Esophagus muscularis mucosa (tissue), 4 donors: ENCODE measurements around the gene DMPK.

Experiments used
- CTCF ChIP-seq, 3 experiments: fragments of 200-600 bp in 2 of 3; fragments of 450-650 bp in 1 of 3; sonication (generic) in 2 of 3; IDR thresholded peaks; one replicate each; pipeline ENCODE4 v1.5.1; 2017 to 2019; ENCODE audit warnings: antibody characterized with exemption in 3 of 3, mild to moderate bottlenecking in 2 of 3, moderate library complexity in 1 of 3
- EP300 ChIP-seq: sonication (generic); formaldehyde crosslinking; IDR thresholded peaks from one replicate; pipeline ENCODE4 v1.6.1; 2017; ENCODE audit warnings: antibody characterized with exemption
- POLR2A ChIP-seq: fragments of 450-650 bp; IDR thresholded peaks from one replicate; pipeline ENCODE4 v1.6.1; 2017; ENCODE audit warnings: antibody characterized with exemption, moderate library complexity, mild to moderate bottlenecking, low read depth

DNA sequence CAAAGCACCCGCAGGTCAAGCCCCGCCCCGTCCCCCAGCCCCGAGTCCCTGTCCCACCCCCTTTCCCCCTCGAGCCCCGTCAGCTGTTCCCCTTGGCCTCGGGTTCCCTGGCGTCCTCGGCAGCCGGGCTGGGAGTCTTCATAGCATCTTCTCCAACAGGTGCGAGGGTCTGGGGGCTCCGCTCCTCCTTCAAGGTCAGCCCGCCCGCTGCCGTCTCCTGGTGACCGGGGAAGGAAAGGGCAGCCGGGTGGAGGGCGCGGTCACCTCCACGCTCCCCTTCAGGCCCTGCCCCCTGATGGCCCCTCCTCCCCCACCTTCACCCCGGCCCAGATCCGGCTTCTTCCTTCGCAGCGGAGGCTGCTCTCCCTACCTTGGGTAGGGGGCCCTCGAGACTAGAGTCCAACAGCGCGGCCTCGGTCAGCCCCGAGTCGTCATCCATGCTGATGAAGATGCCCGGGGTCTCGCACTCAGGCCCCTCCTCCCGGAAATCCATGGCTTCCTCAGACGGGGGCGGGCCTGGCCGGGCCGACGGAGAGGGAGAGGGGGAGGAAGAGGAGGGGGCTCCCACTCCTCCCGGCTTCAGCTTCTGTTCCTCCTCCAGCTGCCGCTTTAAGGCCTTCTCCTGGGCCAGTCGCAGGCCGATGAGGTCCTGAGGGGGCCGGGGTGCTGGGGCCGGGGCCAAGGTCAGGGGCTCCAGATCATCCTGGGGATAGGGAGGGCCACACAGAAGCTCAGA, 33.4 kb upstream of the DMPK start:
- no peak for TF ChIP-seq CTCF (IDR thresholded peaks at IDR 0.05)
- TF ChIP-seq POLR2A = no peak
- no peak for TF ChIP-seq EP300
